Mammary epithelial cell (primary cell): ENCODE measurements around the gene HIVEP3.

ENCODE experiments used
- CTCF ChIP-seq, 2 donors: IDR thresholded peaks in 1 of 2; conservative IDR thresholded peaks in 1 of 2; 2 replicates each; pipeline ENCODE4 v1.5.1; 2011 to 2012; ENCODE audit warnings: inconsistent platforms in 2 of 2, low read length in 2 of 2, mild to moderate bottlenecking in 2 of 2, control low read depth in 1 of 2, low read depth in 1 of 2; ENCODE audit not compliant: insufficient read depth in 1 of 2; ENCODE audit errors: extremely low read depth in 1 of 2
- EZH2 ChIP-seq: IDR thresholded peaks from 2 replicates; pipeline ENCODE4 v1.6.1; 2012; ENCODE audit warnings: low read length, inconsistent platforms, borderline replicate concordance

DNA sequence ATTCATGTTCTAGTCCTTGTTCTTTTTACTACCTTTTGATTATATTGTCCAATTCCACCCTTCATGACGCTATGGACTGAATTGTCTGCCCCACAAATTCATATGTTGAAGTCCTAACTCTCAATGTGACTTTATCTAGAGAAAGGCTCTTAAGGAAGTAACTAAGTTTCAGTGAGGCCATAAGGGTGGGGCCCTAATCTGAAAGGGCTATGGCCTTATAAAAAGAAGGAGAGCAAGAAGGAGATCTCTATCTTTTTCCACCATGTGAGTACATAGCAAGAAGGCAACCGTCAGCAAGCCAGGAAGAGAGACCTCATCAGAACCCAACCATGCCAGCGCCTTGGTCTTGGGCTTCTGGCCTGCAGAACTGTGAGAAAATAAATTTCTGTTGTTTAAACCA, 95.9 kb downstream of the HIVEP3 start:
- TF ChIP-seq CTCF (conservative IDR thresholded peaks at IDR 0.05 in 1 of 2, IDR thresholded peaks at IDR 0.05 in 1 of 2; ENCODE audit: extremely low read depth in 1 of 2, insufficient read depth in 1 of 2, low read depth in 1 of 2, low read length in 2 of 2) (no peak), EZH2 (no peak)
